A673 (cell line): ENCODE measurements around the gene NCOA3. TPM values are rescaled to one million over a fixed set of nuclear protein-coding genes. Genes with fewer than 3 reads are reported as not detected.

Source experiments
- BruUV-seq: library from RNA; stranded (reverse); fragments of 400-500 nt; replicated peaks from 2 replicates; lab custom pipeline; 2021; lab: Mats Ljungman, UMichigan
- CTCF ChIA-PET: fragments of 300-600 bp; sonication (Branson Sonifier 250); formaldehyde crosslinking; loops from one replicate; lab custom pipeline; 2022; ENCODE audit warnings: antibody characterized with exemption; lab: Charles Lee
- POLR2A ChIA-PET: fragments of 300-600 bp; sonication (Branson Sonifier 250); formaldehyde crosslinking; loops from one replicate; lab custom pipeline; 2022; ENCODE audit warnings: antibody characterized with exemption; ENCODE audit not compliant: low non-redundant PET; lab: Charles Lee
- DNase-seq: peaks from one replicate; pipeline ENCODE4 v3.0.0-alpha.2; 2015; ENCODE audit warnings: low spot score
- H3K27ac ChIP-seq: fragments of 200-600 bp; sonication (generic); 2 replicates; pipeline ENCODE4 v1.5.1; 2016; ENCODE audit warnings: mixed run types, low read depth, mild to moderate bottlenecking, mixed read lengths, antibody characterized with exemption, low read length; ENCODE audit not compliant: poor library complexity, severe bottlenecking
- H3K27me3 ChIP-seq: fragments of 200-600 bp; sonication (generic); replicated peaks from 2 replicates; pipeline ENCODE4 v1.6.1; 2017; ENCODE audit warnings: mixed run types, low read depth, mild to moderate bottlenecking, mixed read lengths, antibody characterized with exemption, low read length; ENCODE audit not compliant: insufficient read depth, poor library complexity
- H3K36me3 ChIP-seq: fragments of 200-600 bp; sonication (generic); 2 replicates; pipeline ENCODE4 v1.6.1; 2016; ENCODE audit warnings: mixed run types, mild to moderate bottlenecking, mixed read lengths, antibody characterized with exemption, low read length; ENCODE audit not compliant: insufficient read depth, poor library complexity, severe bottlenecking
- H3K4me1 ChIP-seq: fragments of 200-600 bp; sonication (generic); 2 replicates; pipeline ENCODE4 v1.6.1; 2017; ENCODE audit warnings: mixed run types, mild to moderate bottlenecking, mixed read lengths, antibody characterized with exemption, low read length; ENCODE audit not compliant: insufficient read depth, poor library complexity, severe bottlenecking
- H3K4me3 ChIP-seq: fragments of 200-600 bp; sonication (generic); 2 replicates; pipeline ENCODE4 v1.5.1; 2016; ENCODE audit warnings: low read depth, mixed run types, mild to moderate bottlenecking, mixed read lengths, low read length; ENCODE audit not compliant: poor library complexity, severe bottlenecking
- H3K9me3 ChIP-seq: fragments of 200-600 bp; sonication (generic); 2 replicates; pipeline ENCODE4 v1.6.1; 2016; ENCODE audit warnings: mixed run types, low read depth, mild to moderate bottlenecking, mixed read lengths, antibody characterized with exemption, low read length; ENCODE audit not compliant: poor library complexity, severe bottlenecking
- EZH2 ChIP-seq: fragments of 200-600 bp; sonication (generic); IDR thresholded peaks from 2 replicates; pipeline ENCODE4 v1.6.1; 2017; ENCODE audit warnings: borderline replicate concordance, low read depth, mild to moderate bottlenecking, mixed read lengths, antibody characterized with exemption, low read length; ENCODE audit not compliant: poor library complexity, severe bottlenecking
- intact Hi-C: fragments of 100-400 bp; cut with micrococcal nuclease; formaldehyde crosslinking; loops from one replicate; pipeline ENCODE4 v1.10.0; 2022; ENCODE audit not compliant: unreplicated experiment
- total RNA-seq: library from RNA; stranded (reverse); gene quantifications from 2 replicates; pipeline ENCODE4 v1.2.3, GENCODE V29; 2021
- TF ChIP-seq, protein P1 (sequence below): fragments of 300-800, 200-600 bp; sonication (generic); conservative IDR thresholded peaks from 2 replicates; pipeline ENCODE4 v1.5.1; 2017; ENCODE audit warnings: low read depth, mild to moderate bottlenecking, antibody characterized with exemption, low read length, moderate library complexity, mixed read lengths

NCOA3 gene
- total RNA-seq, 1 experiment from 2014 or later = 26.8 TPM

GRCh38 chr20:47679462-47679861 is 177.8 kb downstream of the NCOA3 start:
- ChIA-PET CTCF (interaction anchor here (0.6 to 0.7 kb wide), 2 partner anchors 19 kb away, joined by 3 to 7 read pairs; no protein-coding TSS in a partner anchor), POLR2A (no interaction called here)
- Histone ChIP-seq H3K4me3 (no peak overlapping the region), H3K27ac (no peak overlapping the region), H3K27me3 (no peaks in the 10 kb centered on the region), H3K4me1 (no peaks in the 10 kb centered on the region), H3K9me3 (no peaks in the 10 kb centered on the region), H3K36me3 (no peaks in the 10 kb centered on the region)
- DNase-seq = no peak
- BruUV-seq = no TSS peak
- intact Hi-C loops = loop anchor here (5.0 to 10.0 kb wide), 2 partner anchors 615 to 943 kb away; no protein-coding TSS in a partner anchor
- TF ChIP-seq, protein P1, sequence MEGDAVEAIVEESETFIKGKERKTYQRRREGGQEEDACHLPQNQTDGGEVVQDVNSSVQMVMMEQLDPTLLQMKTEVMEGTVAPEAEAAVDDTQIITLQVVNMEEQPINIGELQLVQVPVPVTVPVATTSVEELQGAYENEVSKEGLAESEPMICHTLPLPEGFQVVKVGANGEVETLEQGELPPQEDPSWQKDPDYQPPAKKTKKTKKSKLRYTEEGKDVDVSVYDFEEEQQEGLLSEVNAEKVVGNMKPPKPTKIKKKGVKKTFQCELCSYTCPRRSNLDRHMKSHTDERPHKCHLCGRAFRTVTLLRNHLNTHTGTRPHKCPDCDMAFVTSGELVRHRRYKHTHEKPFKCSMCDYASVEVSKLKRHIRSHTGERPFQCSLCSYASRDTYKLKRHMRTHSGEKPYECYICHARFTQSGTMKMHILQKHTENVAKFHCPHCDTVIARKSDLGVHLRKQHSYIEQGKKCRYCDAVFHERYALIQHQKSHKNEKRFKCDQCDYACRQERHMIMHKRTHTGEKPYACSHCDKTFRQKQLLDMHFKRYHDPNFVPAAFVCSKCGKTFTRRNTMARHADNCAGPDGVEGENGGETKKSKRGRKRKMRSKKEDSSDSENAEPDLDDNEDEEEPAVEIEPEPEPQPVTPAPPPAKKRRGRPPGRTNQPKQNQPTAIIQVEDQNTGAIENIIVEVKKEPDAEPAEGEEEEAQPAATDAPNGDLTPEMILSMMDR = no peak
- no peak for TF ChIP-seq EZH2

DNA sequence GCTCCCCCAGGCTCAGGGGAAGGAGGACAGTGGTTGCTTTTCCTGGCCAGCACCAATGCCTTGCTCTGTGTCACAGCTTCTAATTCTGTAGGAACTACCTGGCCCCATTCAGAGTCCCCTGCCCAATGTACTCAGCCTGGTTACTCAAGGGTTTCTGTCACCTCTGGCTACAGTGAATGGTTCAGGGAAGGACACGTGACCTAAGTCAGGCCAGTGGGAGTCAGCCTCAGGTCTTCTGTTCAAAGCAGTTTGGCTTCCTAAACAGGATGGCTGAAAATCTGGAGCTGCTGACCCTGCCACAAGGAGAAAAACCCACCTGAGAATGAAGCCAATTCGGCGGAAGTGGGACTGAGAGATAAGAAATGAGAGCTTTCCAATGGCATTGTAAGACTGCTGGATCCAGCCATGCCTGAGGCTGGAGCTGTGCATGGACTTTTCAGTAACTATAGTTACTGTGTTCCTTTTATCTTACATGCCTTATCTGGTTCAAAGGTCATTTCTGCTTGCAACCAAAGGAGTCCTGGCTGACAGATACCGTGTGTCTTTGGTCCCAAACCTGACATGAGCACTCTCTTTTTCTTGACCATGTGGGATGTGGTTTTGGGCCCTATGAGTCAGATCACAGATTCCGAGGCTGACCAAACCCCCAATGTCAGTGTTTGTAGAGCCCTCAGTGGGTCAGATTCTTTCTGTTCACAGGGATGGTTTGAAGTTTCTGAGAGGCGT is 179.3 kb downstream of the NCOA3 start:
- POLR2A ChIA-PET = no interaction called here
- BruUV-seq = no TSS peak
- Histone ChIP-seq H3K36me3 (no peaks in the 10 kb centered on the region), H3K27me3 (no peaks in the 10 kb centered on the region), H3K9me3 (no peaks in the 10 kb centered on the region), H3K27ac (no peak overlapping the region), H3K4me1 (no peaks in the 10 kb centered on the region), H3K4me3 (no peak overlapping the region)
- TF ChIP-seq, protein P1 = no peak
- CTCF ChIA-PET = interaction anchor here (0.6 kb wide), 1 partner anchor 127 kb away, joined by 5 read pairs; no protein-coding TSS in a partner anchor
- intact Hi-C loops = no loop called here
- DNase-seq = no peak

GRCh38 chr20:47682028-47682783 is 180.5 kb downstream of the NCOA3 start:
- intact Hi-C loops = no loop called here
- Histone ChIP-seq H3K36me3 (no peaks in the 10 kb centered on the region), H3K27ac (no peak overlapping the region), H3K4me3 (no peak overlapping the region), H3K27me3 (no peaks in the 10 kb centered on the region), H3K9me3 (no peaks in the 10 kb centered on the region), H3K4me1 (no peaks in the 10 kb centered on the region)
- no TSS peak for BruUV-seq
- CTCF ChIA-PET = no interaction called here
- TF ChIP-seq, protein P1 = no peak
- TF ChIP-seq EZH2 = no peak
- no peak for DNase-seq
- POLR2A ChIA-PET = no interaction called here
